WTC11 (cell line): ENCODE results near the gene MEF2D. TPM values are rescaled to one million over a fixed set of nuclear protein-coding genes. Genes with fewer than 3 reads are reported as not detected.

Source experiments
- ATAC-seq: fragments of 200-7000 bp; cut with Tn5 transposase; 2 replicates; pipeline ENCODE4 v1.10.0; 2021; ENCODE audit warnings: mild to moderate bottlenecking, moderate library complexity
- CTCF ChIA-PET: fragments of 300-600 bp; sonication (Branson Sonifier 250); formaldehyde crosslinking; loops from one replicate; lab custom pipeline; 2021; ENCODE audit warnings: antibody characterized with exemption; lab: Charles Lee
- POLR2A ChIA-PET: fragments of 350-600 bp; sonication (Branson Sonifier 250); formaldehyde crosslinking; loops from one replicate; lab custom pipeline; 2021; ENCODE audit warnings: antibody characterized with exemption; lab: Charles Lee
- DNase-seq: peaks from one replicate; pipeline ENCODE4 v3.0.0; 2021; ENCODE audit warnings: low spot score
- H3K27ac Mint-ChIP-seq: 2 replicates; pipeline ENCODE4 v1.8.0; 2021; ENCODE audit warnings: mixed read lengths
- H3K27me3 Mint-ChIP-seq: 2 replicates; pipeline ENCODE4 v1.8.0; 2021; ENCODE audit warnings: low read depth, mild to moderate bottlenecking, moderate library complexity, mixed read lengths
- H3K36me3 Mint-ChIP-seq: 2 replicates; pipeline ENCODE4 v1.8.0; 2021; ENCODE audit warnings: mixed read lengths
- H3K4me1 Mint-ChIP-seq: 2 replicates; pipeline ENCODE4 v1.8.0; 2022; ENCODE audit warnings: mixed read lengths
- H3K4me3 Mint-ChIP-seq: 2 replicates; pipeline ENCODE4 v1.8.0; 2021; ENCODE audit warnings: mild to moderate bottlenecking, moderate library complexity, mixed read lengths
- H3K9me3 Mint-ChIP-seq: 2 replicates; pipeline ENCODE4 v1.8.0; 2021; ENCODE audit warnings: mixed read lengths
- AR ChIP-seq: fragments of 250-450 bp; sonication (Bioruptor Pico); IDR thresholded peaks from 2 replicates; pipeline ENCODE4 v1.9.0; 2021; ENCODE audit warnings: mild to moderate bottlenecking
- ATF3 ChIP-seq: sonication (generic); formaldehyde crosslinking; conservative IDR thresholded peaks from 2 replicates; pipeline ENCODE4 v1.8.1; 2022; ENCODE audit warnings: mild to moderate bottlenecking, missing genetic modification reagents
- CREB1 ChIP-seq: sonication (generic); formaldehyde crosslinking; IDR thresholded peaks from 2 replicates; pipeline ENCODE4 v1.8.0; 2023; ENCODE audit warnings: mild to moderate bottlenecking, missing genetic modification reagents
- CTCF ChIP-seq: fragments of 200-600 bp; IDR thresholded peaks from 2 replicates; pipeline ENCODE4 v1.8.0; 2022; ENCODE audit warnings: antibody characterized with exemption
- ELF4 ChIP-seq: sonication (generic); formaldehyde crosslinking; IDR thresholded peaks from 2 replicates; pipeline ENCODE4 v1.8.1; 2022; ENCODE audit warnings: low read depth, mild to moderate bottlenecking, moderate library complexity, missing genetic modification reagents
- ETV6 ChIP-seq: sonication (generic); formaldehyde crosslinking; IDR thresholded peaks from 2 replicates; pipeline ENCODE4 v1.8.1; 2022; ENCODE audit warnings: mild to moderate bottlenecking, missing genetic modification reagents
- GABPB1 ChIP-seq: sonication (generic); formaldehyde crosslinking; IDR thresholded peaks from 2 replicates; pipeline ENCODE4 v1.8.1; 2023; ENCODE audit warnings: mild to moderate bottlenecking, missing genetic modification reagents
- HMGA2 ChIP-seq: fragments of 250-450 bp; sonication (Bioruptor Pico); IDR thresholded peaks from 2 replicates; pipeline ENCODE4 v1.4.0; 2021; ENCODE audit warnings: mild to moderate bottlenecking, moderate library complexity
- JUN ChIP-seq: sonication (generic); formaldehyde crosslinking; IDR thresholded peaks from 2 replicates; pipeline ENCODE4 v1.8.0; 2023; ENCODE audit warnings: mild to moderate bottlenecking, missing genetic modification reagents
- MXD4 ChIP-seq: fragments of 250-450 bp; sonication (Bioruptor Pico); IDR thresholded peaks from 2 replicates; pipeline ENCODE4 v1.8.0; 2021; ENCODE audit warnings: mild to moderate bottlenecking, moderate library complexity, borderline replicate concordance
- NR1H2 ChIP-seq: sonication (generic); formaldehyde crosslinking; IDR thresholded peaks from 2 replicates; pipeline ENCODE4 v1.9.0; 2021; ENCODE audit warnings: mild to moderate bottlenecking, moderate library complexity, missing genetic modification reagents
- NR2C2 ChIP-seq: sonication (generic); formaldehyde crosslinking; IDR thresholded peaks from 2 replicates; pipeline ENCODE4 v1.8.0; 2022; ENCODE audit warnings: mild to moderate bottlenecking, missing genetic modification reagents
- PRRX2 ChIP-seq: fragments of 250-450 bp; sonication (Bioruptor Pico); IDR thresholded peaks from 2 replicates; pipeline ENCODE4 v1.8.0; 2021; ENCODE audit warnings: mild to moderate bottlenecking
- SMAD3 ChIP-seq: sonication (generic); formaldehyde crosslinking; IDR thresholded peaks from 2 replicates; pipeline ENCODE4 v1.8.0; 2022; ENCODE audit warnings: missing genetic modification reagents, mild to moderate bottlenecking, borderline replicate concordance
- SP1 ChIP-seq: sonication (generic); formaldehyde crosslinking; conservative IDR thresholded peaks from 2 replicates; pipeline ENCODE4 v1.8.1; 2022; ENCODE audit warnings: missing genetic modification reagents
- TCF7 ChIP-seq: sonication (generic); formaldehyde crosslinking; IDR thresholded peaks from 2 replicates; pipeline ENCODE4 v1.8.0; 2022; ENCODE audit warnings: mild to moderate bottlenecking, low read depth, missing genetic modification reagents, moderate library complexity
- TEAD1 ChIP-seq: sonication (generic); formaldehyde crosslinking; IDR thresholded peaks from 2 replicates; pipeline ENCODE4 v1.8.0; 2022; ENCODE audit warnings: mild to moderate bottlenecking, missing genetic modification reagents
- ZBTB21 ChIP-seq: sonication (generic); formaldehyde crosslinking; IDR thresholded peaks from 2 replicates; pipeline ENCODE4 v1.8.1; 2023; ENCODE audit warnings: mild to moderate bottlenecking, missing genetic modification reagents, borderline replicate concordance
- ZBTB43 ChIP-seq: sonication (generic); formaldehyde crosslinking; IDR thresholded peaks from 2 replicates; pipeline ENCODE4 v1.8.1; 2023; ENCODE audit warnings: mild to moderate bottlenecking, missing genetic modification reagents
- ZNF121 ChIP-seq: sonication (generic); formaldehyde crosslinking; IDR thresholded peaks from 2 replicates; pipeline ENCODE4 v1.8.0; 2023; ENCODE audit warnings: missing genetic modification reagents
- ZNF138 ChIP-seq: sonication (generic); formaldehyde crosslinking; conservative IDR thresholded peaks from 2 replicates; pipeline ENCODE4 v1.8.1; 2022; ENCODE audit warnings: mild to moderate bottlenecking, moderate library complexity, missing genetic modification reagents
- ZNF263 ChIP-seq: sonication (generic); formaldehyde crosslinking; IDR thresholded peaks from 2 replicates; pipeline ENCODE4 v1.8.1; 2022; ENCODE audit warnings: low read depth, mild to moderate bottlenecking, moderate library complexity, missing genetic modification reagents
- total RNA-seq: library from RNA; stranded (reverse); gene quantifications from 3 replicates; pipeline ENCODE4 v1.2.3, GENCODE V29; 2021

Gene MEF2D
- total RNA-seq, 1 experiment from 2014 or later = 24.1 TPM

GRCh38 chr1:156436141-156437036 lies 64.2 kb downstream of the MEF2D start:
- POLR2A ChIA-PET = interaction anchor here (1.1 kb wide), 1 partner anchor 14 kb away, joined by 3 read pairs; no protein-coding TSS in a partner anchor
- peaks cover 3% of the 10 kb centered on the region for H3K36me3 Mint-ChIP-seq
- H3K27me3 Mint-ChIP-seq = peaks cover 100% of the 10 kb centered on the region
- ATAC-seq = peak; percentile 17
- H3K9me3 Mint-ChIP-seq = no peaks in the 10 kb centered on the region
- CTCF ChIA-PET = interaction anchor here (0.7 to 10.1 kb wide), 13 partner anchors 9 to 188 kb away, joined by 3 to 200 read pairs (median 7); no protein-coding TSS in a partner anchor
- H3K27ac Mint-ChIP-seq = no peak overlapping the region
- peak; percentile 58 for DNase-seq
- TF ChIP-seq CREB1 (CRISPR knock-in tag) = no peak
- no peak for TF ChIP-seq NR2C2 (CRISPR knock-in tag)
- no peak for TF ChIP-seq ETV6
- no peak for TF ChIP-seq JUN (CRISPR knock-in tag)
- TF ChIP-seq ZBTB21 (CRISPR knock-in tag) = no peak
- TF ChIP-seq TEAD1 = no peak
- no peak for TF ChIP-seq ZNF121 (CRISPR knock-in tag)
- no peak for TF ChIP-seq ZNF138 (CRISPR knock-in tag)
- no peak for TF ChIP-seq HMGA2 (CRISPR knock-in tag)
- TF ChIP-seq SMAD3 (CRISPR knock-in tag) = no peak
- TF ChIP-seq PRRX2 (CRISPR knock-in tag) = no peak
- TF ChIP-seq ELF4 (CRISPR knock-in tag) = no peak
- TF ChIP-seq ZBTB43 (CRISPR knock-in tag) = no peak
- no peak for TF ChIP-seq AR
- TF ChIP-seq NR1H2 (CRISPR knock-in tag) = no peak
- TF ChIP-seq ATF3 (CRISPR knock-in tag) = no peak
- TF ChIP-seq ZNF263 = no peak
- no peak for TF ChIP-seq MXD4 (CRISPR knock-in tag)
- peaks cover 69% of the 10 kb centered on the region for H3K4me1 Mint-ChIP-seq
- H3K4me3 Mint-ChIP-seq = peak overlapping the region; percentile 57

- CTCF ChIA-PET = interaction anchor here (1.0 to 10.1 kb wide), 4 partner anchors 14 to 53 kb away, joined by 3 to 200 read pairs (median 6); no protein-coding TSS in a partner anchor
- Mint-ChIP-seq H3K27ac (no peak overlapping the region), H3K36me3 (peaks cover 3% of the 10 kb centered on the region), H3K27me3 (peaks cover 100% of the 10 kb centered on the region), H3K9me3 (no peaks in the 10 kb centered on the region), H3K4me1 (peaks cover 71% of the 10 kb centered on the region), H3K4me3 (peak overlapping the region; percentile 66)
- no peak for DNase-seq
- POLR2A ChIA-PET = interaction anchor here (1.0 kb wide), 1 partner anchor 16 kb away, joined by 3 read pairs; no protein-coding TSS in a partner anchor
- TF ChIP-seq TCF7 (CRISPR knock-in tag) = no peak
- TF ChIP-seq GABPB1 = no peak
- no peak for TF ChIP-seq AR
- TF ChIP-seq SP1 (CRISPR knock-in tag) = no peak
- no peak for TF ChIP-seq SMAD3 (CRISPR knock-in tag)
- TF ChIP-seq ATF3 (CRISPR knock-in tag) = no peak
- TF ChIP-seq CTCF = no peak
- ATAC-seq = no peak
These were observed 64.9 kb downstream of the MEF2D start for GRCh38 chr1:156435545-156436140.
